Ovary (tissue), 9 donors: ENCODE measurements around the gene GPR3. TPM values are rescaled to one million over a fixed set of nuclear protein-coding genes. Genes with fewer than 3 reads are reported as not detected.

Experiments
- DNase-seq, 5 donors: peaks; one replicate each; pipeline ENCODE4 v3.0.0-alpha.2; 2019 to 2020
- H3K27ac ChIP-seq, 2 donors: fragments of 200-600 bp; one replicate each; pipeline versions ENCODE4 v1.5.1 to v1.8.0; 2019 to 2022
- H3K27me3 ChIP-seq: fragments of 200-600 bp; one replicate; pipeline ENCODE4 v1.8.0; 2022
- H3K36me3 ChIP-seq: fragments of 200-600 bp; sonication (generic); one replicate; pipeline ENCODE4 v1.5.1; 2019
- H3K4me1 ChIP-seq: one replicate; pipeline ENCODE4 v1.8.1; 2013; ENCODE audit warnings: mild to moderate bottlenecking, moderate library complexity; ENCODE audit not compliant: insufficient read depth
- H3K4me3 ChIP-seq: fragments of 200-600 bp; sonication (generic); one replicate; pipeline ENCODE4 v1.5.1; 2017
- H3K9me3 ChIP-seq, 2 donors: fragments of 200-600 bp in 1 of 2; sonication (generic) in 1 of 2; one replicate each; pipeline versions ENCODE4 v1.5.1 to v1.8.1; 2013 to 2019; ENCODE audit warnings: mild to moderate bottlenecking in 1 of 2, moderate library complexity in 1 of 2
- CTCF ChIP-seq, 3 donors: fragments of 450-650 bp in 2 of 3; fragments of 200-600 bp in 1 of 3; IDR thresholded peaks; one replicate each; pipeline versions ENCODE4 v1.5.1 to v1.8.0; 2016 to 2022; ENCODE audit warnings: antibody characterized with exemption in 3 of 3, mild to moderate bottlenecking in 1 of 3
- EP300 ChIP-seq: sonication (generic); formaldehyde crosslinking; IDR thresholded peaks from one replicate; pipeline ENCODE4 v1.6.1; 2017; ENCODE audit warnings: antibody characterized with exemption
- POLR2A ChIP-seq: fragments of 450-650 bp; IDR thresholded peaks from one replicate; pipeline ENCODE4 v1.6.1; 2017; ENCODE audit warnings: antibody characterized with exemption, mild to moderate bottlenecking, moderate library complexity
- whole genome bisulfite sequencing, 3 donors: extraction: QIAGEN DNeasy Blood & Tissue Kit in 1 of 3; methylation state at CpG; one replicate each; pipeline versions ENCODE4 v1.1.5 to v1.1.7; 2013 to 2017; 5-methylcytosine and 5-hydroxymethylcytosine counted together
- intact Hi-C, 4 donors: fragments of 100-400 bp; cut with DNase I; formaldehyde crosslinking; loops; one replicate each; pipeline versions ENCODE4 v1.11.0 to v1.15.1; 2022 to 2023
- polyA plus RNA-seq, 2 donors: library from polyadenylated mRNA; stranded (reverse); fragments of 200-250 nt in 1 of 2; fragments of 350-450 nt in 1 of 2; fragmentation: Illumina TruSeq in 1 of 2; extraction: RNeasy Lipid Tissue Mini Kit (QIAGEN cat#74804) in 1 of 2; gene quantifications; one replicate each; pipeline ENCODE4 v1.2.3, GENCODE V29; 2013 to 2014
- total RNA-seq, 7 donors: library from RNA; depleted of rRNA in 2 of 7; stranded (reverse); fragments of >200 nt in 2 of 7; fragmentation: NEBNext Ultra II Directional in 3 of 7; extraction: Animal tissue kit (Norgen Biotek cat#: 25700) in 3 of 7; gene quantifications; one replicate each; pipeline versions ENCODE4 v1.1.0 to v1.2.4, GENCODE V29; 2016 to 2023
- donor health status: DM: no; HTN: no; CAD: no; lungs with moderate emphysema.
- donor health status: DM: no; HTN: no; CAD: no.
- donor health status: Bipolar disorder and iron deficiency.
- donor health status: DM: yes; HTN: yes; CAD: no.
- donor health status: DM: no; HTN: no; CAD: no.
- donor health status: DM: yes; HTN: yes; CAD: no.

The GPR3 gene
- total and polyA plus RNA-seq, 9 donors: 0.12 to 0.87 (median 0.30) TPM; not detected in 1

- DNase-seq: no peak
- Histone ChIP-seq H3K36me3 (no peaks in the 10 kb centered on the region), H3K4me1 (peaks cover 17% of the 10 kb centered on the region), H3K9me3 (no peaks in the 10 kb centered on the region), H3K27me3 (no peaks in the 10 kb centered on the region), H3K27ac (no peak overlapping the region), H3K4me3 (no peak overlapping the region)
- 43 to 44% (median 44%) methylated on average over 2 of the region's 2 CpGs for WGBS, 3 donors
- TF ChIP-seq CTCF (IDR thresholded peaks at IDR 0.05): no peak
- intact Hi-C loops: loop anchor here in 3 of 4 donors (10.0 kb wide), 1 partner anchor 46 kb away; no protein-coding TSS in a partner anchor
Observed at GRCh38 chr1:27439150-27439549, 46.7 kb downstream of the GPR3 start.

GRCh38 chr1:27444632-27445031, 52.2 kb downstream of the GPR3 start:
- H3K36me3 ChIP-seq: no peaks in the 10 kb centered on the region
- no peak overlapping the region for H3K27ac ChIP-seq
- no peaks in the 10 kb centered on the region for H3K9me3 ChIP-seq
- H3K27me3 ChIP-seq: no peaks in the 10 kb centered on the region
- no peaks in the 10 kb centered on the region for H3K4me1 ChIP-seq
- no peak for DNase-seq
- 18 to 31% (median 19%) methylated on average over 1 of the region's 1 CpG for WGBS, 3 donors
- no peak overlapping the region for H3K4me3 ChIP-seq
- TF ChIP-seq CTCF (IDR thresholded peaks at IDR 0.05): no peak
- TF ChIP-seq POLR2A: no peak
- TF ChIP-seq EP300: no peak
- intact Hi-C loops: no loop called here

Other genes starting within 250 kb of the GPR3 start
- gene SLC9A1, start 237.5 kb upstream of the GPR3 start, total RNA-seq: 10 to 100 TPM in 5 of 7 donors, 1 to 10 TPM in 2; 8.6 to 33.7 (median 14.8) TPM
- 10 to 100 TPM; 10.6 to 22.0 TPM for gene SLC9A1, start 237.5 kb upstream of the GPR3 start, polyA plus RNA-seq
- 10 to 100 TPM; 28.5 to 43.9 (median 36.3) TPM for gene WDTC1, start 158.0 kb upstream of the GPR3 start, total RNA-seq
- gene WDTC1, start 158.0 kb upstream of the GPR3 start, polyA plus RNA-seq: 10 to 100 TPM; 20.2 to 25.7 TPM
- 10 to 100 TPM; 12.9 to 52.5 (median 36.5) TPM for gene TMEM222, start 70.5 kb upstream of the GPR3 start, total RNA-seq
- gene TMEM222, start 70.5 kb upstream of the GPR3 start, polyA plus RNA-seq: 10 to 100 TPM; 14.8 to 50.8 TPM
- 10 to 100 TPM in 1 of 7 donors, 1 to 10 TPM in 4, under 1 TPM in 2; 0.43 to 20.9 (median 3.4) TPM for gene SYTL1, start 50.6 kb upstream of the GPR3 start, total RNA-seq
- gene SYTL1, start 50.6 kb upstream of the GPR3 start, polyA plus RNA-seq: 1 to 10 TPM in 1 of 2 donors, under 1 TPM in 1; 0.15 to 1.4 TPM
- 10 to 100 TPM; 10.3 to 45.9 (median 19.0) TPM for gene MAP3K6, start 25.7 kb upstream of the GPR3 start, total RNA-seq
- gene MAP3K6, start 25.7 kb upstream of the GPR3 start, polyA plus RNA-seq: 10 to 100 TPM in 1 of 2 donors, 1 to 10 TPM in 1; 5.1 to 14.2 TPM
- 1 to 10 TPM in 4 of 7 donors, under 1 TPM in 3; 0.35 to 7.6 (median 1.2) TPM for gene FCN3, start 17.8 kb upstream of the GPR3 start, total RNA-seq
- 1 to 10 TPM; 2.5 to 6.5 TPM for gene FCN3, start 17.8 kb upstream of the GPR3 start, polyA plus RNA-seq
- gene CD164L2, start 9.3 kb upstream of the GPR3 start, total RNA-seq: 10 to 100 TPM in 1 of 7 donors, 1 to 10 TPM in 1, under 1 TPM in 3, not detected in 2; 0.52 to 15.5 (median 0.89) TPM
- under 1 TPM in 1 of 2 donors, not detected in 1; 0.06 TPM for gene CD164L2, start 9.3 kb upstream of the GPR3 start, polyA plus RNA-seq
- gene WASF2, start 97.5 kb downstream of the GPR3 start, total RNA-seq: 100 to 1,000 TPM in 5 of 7 donors, 10 to 100 TPM in 2; 28.0 to 163 (median 153) TPM
- gene WASF2, start 97.5 kb downstream of the GPR3 start, polyA plus RNA-seq: 100 to 1,000 TPM in 1 of 2 donors, 10 to 100 TPM in 1; 58.0 to 233 TPM
- gene AHDC1, start 211.5 kb downstream of the GPR3 start, total RNA-seq: 100 to 1,000 TPM in 3 of 7 donors, 10 to 100 TPM in 4; 11.3 to 159 (median 91.2) TPM
- 10 to 100 TPM; 11.2 to 33.2 TPM for gene AHDC1, start 211.5 kb downstream of the GPR3 start, polyA plus RNA-seq
- 10 to 100 TPM in 1 of 7 donors, 1 to 10 TPM in 6; 1.1 to 14.1 (median 4.2) TPM for gene FGR, start 242.6 kb downstream of the GPR3 start, total RNA-seq
- gene FGR, start 242.6 kb downstream of the GPR3 start, polyA plus RNA-seq: 1 to 10 TPM; 4.2 to 6.8 TPM